HS-27A (cell line): ENCODE results near the gene HIRA.

Experiments used
- DNase-seq: peaks from one replicate; pipeline ENCODE4 v3.0.0-alpha.2; 2012; ENCODE audit warnings: low read depth, missing footprints

The HIRA gene

GRCh38 chr22:19407649-19408606, 23.6 kb downstream of the HIRA start:
- DNase-seq = no peak

DNA sequence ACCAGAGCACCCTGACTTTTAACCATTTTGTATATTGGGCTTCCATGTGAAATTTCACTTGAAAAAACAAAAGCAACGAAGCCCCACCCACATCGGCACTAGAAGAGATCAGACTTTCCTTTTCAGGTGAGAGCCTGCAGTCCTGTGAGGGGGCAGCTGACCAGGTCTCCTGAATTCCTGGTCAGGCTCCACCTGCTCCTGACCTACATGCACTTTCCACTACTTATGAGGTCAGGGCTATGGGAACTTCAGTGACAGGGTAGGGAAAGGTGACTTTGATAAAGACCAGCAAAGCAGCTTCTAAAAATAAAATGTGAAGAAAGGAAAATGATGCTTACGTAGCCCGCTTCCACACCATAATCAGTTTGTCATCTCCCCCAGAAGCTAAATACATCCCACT, 24.7 kb downstream of the HIRA start:
- no peak for DNase-seq

- no peak for DNase-seq
Measured at GRCh38 chr22:19406281-19406811, 25.2 kb downstream of the HIRA start.

GRCh38 chr22:19405652-19406051, 25.9 kb downstream of the HIRA start:
- DNase-seq = no peak

DNA sequence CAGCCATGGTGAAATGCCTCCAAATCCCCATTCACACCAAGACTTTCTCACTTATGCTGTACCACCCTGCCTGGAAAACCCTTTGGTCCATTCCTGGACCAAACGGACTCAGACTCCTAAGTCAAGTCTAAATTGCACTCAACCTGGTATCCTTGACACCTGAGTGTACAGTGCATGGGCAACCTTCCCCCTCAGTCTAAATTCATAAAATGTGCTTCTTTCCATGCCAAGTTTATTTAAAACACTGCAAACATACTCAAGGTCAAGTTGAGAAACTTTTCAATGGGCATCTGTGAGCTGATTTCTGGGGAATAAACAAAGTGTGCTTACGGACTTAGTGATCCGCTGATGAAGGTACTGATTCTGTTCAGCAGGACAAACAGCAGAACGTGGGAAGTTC, 26.4 kb downstream of the HIRA start:
- no peak for DNase-seq

DNA sequence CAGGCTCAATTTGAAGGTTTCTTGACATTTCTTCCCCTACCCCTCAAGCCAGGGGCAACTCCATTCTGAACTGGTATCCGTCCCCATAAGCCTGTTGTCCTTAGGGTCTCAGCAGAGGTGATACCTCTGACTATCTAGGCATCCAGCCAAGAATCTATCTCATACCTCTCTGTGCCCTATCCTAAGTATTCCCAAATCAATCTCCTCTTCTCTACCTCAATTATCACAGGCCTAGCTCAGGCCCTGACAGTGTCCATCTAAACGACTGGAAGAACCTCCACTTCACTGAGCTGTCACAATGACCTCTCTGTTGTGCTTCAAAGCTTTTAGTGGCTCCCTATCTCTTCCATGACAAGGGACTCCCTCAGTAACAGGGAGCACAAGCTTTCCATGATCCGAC, 26.9 kb downstream of the HIRA start:
- no peak for DNase-seq

- DNase-seq = no peak
Measured at GRCh38 chr22:19402642-19403191, 28.8 kb downstream of the HIRA start.

GRCh38 chr22:19401483-19401882, 30.1 kb downstream of the HIRA start:
- no peak for DNase-seq

GRCh38 chr22:19400881-19401280, 30.7 kb downstream of the HIRA start:
- no peak for DNase-seq

DNA sequence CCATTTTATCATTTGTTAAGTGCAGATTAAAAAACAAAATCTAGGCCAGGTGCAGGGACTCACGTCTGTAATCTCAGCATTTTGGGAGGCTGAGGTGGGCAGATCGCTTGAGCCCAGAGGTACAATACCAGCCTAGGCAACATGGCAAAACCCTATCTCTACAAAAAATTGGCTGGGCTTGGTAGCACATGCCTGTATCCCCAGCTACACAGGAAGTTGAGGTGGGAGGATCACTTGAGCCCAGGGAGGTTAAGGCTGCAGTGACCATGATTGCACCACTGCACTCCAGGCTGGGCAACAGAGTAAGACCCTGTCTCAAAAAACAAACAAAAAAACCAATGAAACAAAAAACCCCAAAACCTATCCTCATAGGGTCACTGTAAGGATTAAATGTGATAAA, 32.9 kb downstream of the HIRA start:
- DNase-seq = no peak

DNA sequence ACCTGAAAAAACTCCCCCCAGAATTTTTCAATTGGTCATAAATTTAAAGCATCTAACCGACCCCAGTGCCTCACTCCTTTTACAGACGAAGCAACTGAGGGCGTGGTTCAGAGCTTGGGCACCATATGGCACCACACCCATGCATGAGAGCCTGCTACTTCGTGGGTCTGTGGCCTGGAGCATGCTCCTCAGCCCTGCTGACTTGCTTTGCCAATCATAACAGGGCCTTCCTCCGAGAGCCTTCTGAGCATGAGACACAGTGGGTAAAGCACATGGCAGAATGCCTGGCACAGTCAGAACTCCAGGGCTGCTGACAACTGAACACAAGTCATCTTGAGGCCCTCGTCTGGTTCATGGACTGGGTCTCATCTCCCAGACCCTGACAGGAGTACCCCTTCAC, 33.3 kb downstream of the HIRA start:
- no peak for DNase-seq

- DNase-seq = no peak
Measured at GRCh38 chr22:19397734-19398104, 33.8 kb downstream of the HIRA start.

DNA sequence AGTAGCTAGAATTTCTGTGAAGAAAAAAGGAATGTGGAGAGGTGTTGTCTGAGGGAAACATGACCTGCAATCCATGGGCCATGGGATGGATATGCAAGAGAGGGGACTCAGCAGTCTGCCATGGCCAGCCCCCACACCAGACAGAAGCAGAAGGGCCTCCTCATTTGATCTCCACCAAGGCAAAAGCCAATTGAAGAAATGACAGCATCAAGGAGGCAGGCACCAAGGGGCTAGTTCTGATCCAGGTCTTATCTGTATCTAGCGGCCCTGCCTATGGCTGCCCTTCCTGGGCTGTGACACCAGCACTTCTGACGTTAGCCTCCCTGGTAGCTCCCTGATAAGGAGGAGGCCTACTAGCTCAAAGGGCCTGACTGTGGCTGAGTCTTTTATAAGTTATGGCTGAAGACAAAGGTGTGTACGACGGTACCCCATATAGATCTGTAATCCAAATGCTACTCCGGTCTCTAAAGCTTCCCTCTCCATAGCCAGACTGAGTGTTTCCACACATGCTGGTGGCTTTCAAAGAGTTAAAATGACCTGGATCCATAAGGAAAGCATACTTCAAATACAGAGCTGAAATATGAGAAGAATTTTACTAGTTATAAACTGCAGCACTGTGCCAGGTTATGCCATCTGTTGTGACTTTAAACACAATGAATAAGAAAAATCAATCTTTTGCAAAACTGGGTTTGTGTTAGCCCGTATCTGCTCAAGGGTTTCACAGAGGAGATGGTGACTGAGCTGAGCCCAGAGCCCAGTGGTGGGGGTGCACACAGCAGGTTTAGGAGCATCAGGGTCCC, 34.4 kb downstream of the HIRA start:
- no peak for DNase-seq

DNA sequence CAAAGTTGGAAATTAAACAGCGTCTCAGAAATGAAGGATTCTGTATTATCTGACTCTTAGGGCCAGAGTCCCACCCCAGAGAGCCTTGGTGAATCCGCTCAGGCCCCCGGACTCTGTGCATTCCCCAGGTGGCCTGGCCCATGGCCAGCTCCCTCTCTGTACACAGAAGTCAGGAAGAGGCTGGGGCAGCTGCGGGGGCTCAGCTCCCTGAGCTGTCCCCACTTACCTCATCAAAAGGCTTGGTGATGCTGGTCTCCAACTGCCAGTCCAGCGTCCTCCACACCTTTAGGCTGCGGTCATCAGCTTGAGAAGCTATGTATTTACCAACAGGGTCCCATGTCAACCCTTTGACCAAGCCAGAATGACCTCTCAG, 35.0 kb downstream of the HIRA start:
- no peak for DNase-seq

- DNase-seq = no peak
Measured at GRCh38 chr22:19395276-19395675, 36.3 kb downstream of the HIRA start.

- no peak for DNase-seq
Measured at GRCh38 chr22:19394274-19395050, 37.1 kb downstream of the HIRA start.

GRCh38 chr22:19393704-19394103, 37.8 kb downstream of the HIRA start:
- DNase-seq = no peak

DNA sequence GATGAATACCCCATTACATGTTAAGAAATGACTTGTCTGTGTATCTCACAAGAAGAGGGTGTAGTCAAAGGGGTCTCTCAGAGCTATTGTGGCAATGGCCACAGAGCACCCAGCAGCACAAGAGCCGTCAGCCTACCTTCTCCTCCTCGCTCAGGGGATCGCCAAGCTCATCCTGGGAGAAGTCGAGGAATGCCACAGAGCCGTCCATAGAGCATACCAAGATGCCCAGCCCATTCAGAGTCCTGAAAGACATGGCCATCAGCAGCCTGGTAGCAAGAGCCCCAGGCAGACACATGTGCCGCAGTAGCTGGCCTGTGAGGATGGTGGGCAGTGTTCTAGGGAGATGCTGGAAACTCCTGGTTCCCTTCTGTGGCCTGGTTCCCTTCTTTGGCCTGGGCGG, 44.0 kb downstream of the HIRA start:
- no peak for DNase-seq

- no peak for DNase-seq
Measured at GRCh38 chr22:19387038-19387437, 44.5 kb downstream of the HIRA start.

GRCh38 chr22:19386248-19386647, 45.3 kb downstream of the HIRA start:
- no peak for DNase-seq

GRCh38 chr22:19385221-19385906, 46.2 kb downstream of the HIRA start:
- DNase-seq = no peak
